Measurements from ENCODE around the gene TLCD4.
"Not testable (repeated sequence)": the region's sequence is repeated elsewhere in the genome, so short reads cannot be mapped to it uniquely, and the experiment has no call there.

The TLCD4 gene

GRCh38 chr1:95154096-95154495 is 36.9 kb downstream of the TLCD4 start:
- no peak for DNase-seq (ENCODE audit: low read depth in 2 of 2)

- not testable (repeated sequence) for DNase-seq (ENCODE audit: low read depth in 2 of 2)
These were observed 48.4 kb downstream of the TLCD4 start for GRCh38 chr1:95165569-95165968.

Measured in fibroblast of skin of left biceps (primary cell).